ENCODE measurements around the gene MGAM2. TPM values are rescaled to one million over a fixed set of nuclear protein-coding genes. Genes with fewer than 3 reads are reported as not detected.

Gene MGAM2
- polyA plus RNA-seq, 4 donors, result 2.7 to 30.2 (median 6.4) TPM

- peak overlapping the region in 1 of 3 donors; percentile 29 for H3K27ac ChIP-seq (ENCODE audit: low read depth in 1 of 3, low read length in 2 of 3)
- DNase-seq, result peak; percentile 55 to 64
- 33 to 51% (median 42%) methylated on average over 1 of the region's 1 CpG for WGBS, 3 donors
These were observed 13.9 kb downstream of the MGAM2 start for GRCh38 chr7:142125256-142125955.

GRCh38 chr7:142130267-142130666 is 18.7 kb downstream of the MGAM2 start:
- H3K4me1 ChIP-seq (ENCODE audit: control insufficient read depth in 3 of 3, insufficient read depth in 2 of 3, low read depth in 1 of 3, low read length in 2 of 3), result peaks cover 0 to 11% (median 2%) of the 10 kb centered on the region in 3 donors

More at GRCh38 chr7:142125256-142125955, 13.9 kb downstream of the MGAM2 start:
- H3K36me3 ChIP-seq (ENCODE audit: control insufficient read depth in 3 of 3, insufficient read depth in 2 of 3, low read depth in 1 of 3, low read length in 3 of 3), result peaks cover 0 to 19% (median 4%) of the 10 kb centered on the region in 3 donors
- H3K4me3 ChIP-seq (ENCODE audit: low read depth in 1 of 3, low read length in 3 of 3), result no peak overlapping the region
- H3K4me1 ChIP-seq (ENCODE audit: control insufficient read depth in 3 of 3, insufficient read depth in 2 of 3, low read depth in 1 of 3, low read length in 2 of 3), result peaks cover 0 to 15% (median 0%) of the 10 kb centered on the region in 3 donors
- H3K27me3 ChIP-seq (ENCODE audit: control insufficient read depth in 3 of 3, insufficient read depth in 3 of 3, low read length in 3 of 3), result no peaks in the 10 kb centered on the region
- no peak for FAIRE-seq
- peaks cover 0 to 7% of the 10 kb centered on the region in 2 donors for H3K9me3 ChIP-seq (ENCODE audit: control insufficient read depth in 2 of 2, insufficient read depth in 1 of 2, low read depth in 1 of 2, low read length in 1 of 2)

GRCh38 chr7:142131439-142132185 is 20.1 kb downstream of the MGAM2 start:
- no peak for FAIRE-seq
- WGBS, 3 donors, result 85 to 88% (median 88%) methylated on average over 4 of the region's 4 CpGs

More at GRCh38 chr7:142130267-142130666, 18.7 kb downstream of the MGAM2 start:
- WGBS, 3 donors, result 27 to 64% (median 58%) methylated on average over 2 of the region's 2 CpGs
- peaks cover 0 to 23% (median 17%) of the 10 kb centered on the region in 3 donors for H3K36me3 ChIP-seq (ENCODE audit: control insufficient read depth in 3 of 3, insufficient read depth in 2 of 3, low read depth in 1 of 3, low read length in 3 of 3)
- no peak for FAIRE-seq
- DNase-seq, result peak in 1 of 2 donors; percentile 65
- H3K27ac ChIP-seq (ENCODE audit: low read depth in 1 of 3, low read length in 2 of 3), result no peak overlapping the region
- H3K27me3 ChIP-seq (ENCODE audit: control insufficient read depth in 3 of 3, insufficient read depth in 3 of 3, low read length in 3 of 3), result no peaks in the 10 kb centered on the region
- H3K4me3 ChIP-seq (ENCODE audit: low read depth in 1 of 3, low read length in 3 of 3), result no peak overlapping the region
- H3K9me3 ChIP-seq (ENCODE audit: control insufficient read depth in 2 of 2, insufficient read depth in 1 of 2, low read depth in 1 of 2, low read length in 1 of 2), result peaks cover 0 to 7% of the 10 kb centered on the region in 2 donors

GRCh38 chr7:142133731-142134148 is 22.2 kb downstream of the MGAM2 start:
- Histone ChIP-seq H3K36me3 (ENCODE audit: control insufficient read depth in 3 of 3, insufficient read depth in 2 of 3, low read depth in 1 of 3, low read length in 3 of 3) (peaks cover 0 to 20% (median 17%) of the 10 kb centered on the region in 3 donors), H3K4me1 (ENCODE audit: control insufficient read depth in 3 of 3, insufficient read depth in 2 of 3, low read depth in 1 of 3, low read length in 2 of 3) (peaks cover 0 to 16% (median 2%) of the 10 kb centered on the region in 3 donors), H3K27ac (ENCODE audit: low read depth in 1 of 3, low read length in 2 of 3) (no peak overlapping the region), H3K27me3 (ENCODE audit: control insufficient read depth in 3 of 3, insufficient read depth in 3 of 3, low read length in 3 of 3) (no peaks in the 10 kb centered on the region), H3K9me3 (ENCODE audit: control insufficient read depth in 2 of 2, insufficient read depth in 1 of 2, low read depth in 1 of 2, low read length in 1 of 2) (no peaks in the 10 kb centered on the region), H3K4me3 (ENCODE audit: low read depth in 1 of 3, low read length in 3 of 3) (no peak overlapping the region)
- FAIRE-seq, result no peak
- 96 to 97% (median 96%) methylated on average over 8 of the region's 8 CpGs for WGBS, 3 donors
- DNase-seq, result no peak

More at GRCh38 chr7:142131439-142132185, 20.1 kb downstream of the MGAM2 start:
- Histone ChIP-seq H3K27ac (ENCODE audit: low read depth in 1 of 3, low read length in 2 of 3) (peak overlapping the region in 1 of 3 donors; percentile 20), H3K36me3 (ENCODE audit: control insufficient read depth in 3 of 3, insufficient read depth in 2 of 3, low read depth in 1 of 3, low read length in 3 of 3) (peaks cover 0 to 23% (median 17%) of the 10 kb centered on the region in 3 donors), H3K4me3 (ENCODE audit: low read depth in 1 of 3, low read length in 3 of 3) (no peak overlapping the region), H3K9me3 (ENCODE audit: control insufficient read depth in 2 of 2, insufficient read depth in 1 of 2, low read depth in 1 of 2, low read length in 1 of 2) (peaks cover 0 to 7% of the 10 kb centered on the region in 2 donors), H3K27me3 (ENCODE audit: control insufficient read depth in 3 of 3, insufficient read depth in 3 of 3, low read length in 3 of 3) (no peaks in the 10 kb centered on the region), H3K4me1 (ENCODE audit: control insufficient read depth in 3 of 3, insufficient read depth in 2 of 3, low read depth in 1 of 3, low read length in 2 of 3) (peaks cover 0 to 12% (median 2%) of the 10 kb centered on the region in 3 donors)
- DNase-seq, result no peak

GRCh38 chr7:142134909-142135308 is 23.4 kb downstream of the MGAM2 start:
- Histone ChIP-seq H3K27me3 (ENCODE audit: control insufficient read depth in 3 of 3, insufficient read depth in 3 of 3, low read length in 3 of 3) (no peaks in the 10 kb centered on the region), H3K4me3 (ENCODE audit: low read depth in 1 of 3, low read length in 3 of 3) (no peak overlapping the region), H3K9me3 (ENCODE audit: control insufficient read depth in 2 of 2, insufficient read depth in 1 of 2, low read depth in 1 of 2, low read length in 1 of 2) (no peaks in the 10 kb centered on the region), H3K4me1 (ENCODE audit: control insufficient read depth in 3 of 3, insufficient read depth in 2 of 3, low read depth in 1 of 3, low read length in 2 of 3) (peaks cover 0 to 26% (median 2%) of the 10 kb centered on the region in 3 donors), H3K36me3 (ENCODE audit: control insufficient read depth in 3 of 3, insufficient read depth in 2 of 3, low read depth in 1 of 3, low read length in 3 of 3) (peaks cover 0 to 22% (median 17%) of the 10 kb centered on the region in 3 donors), H3K27ac (ENCODE audit: low read depth in 1 of 3, low read length in 2 of 3) (no peak overlapping the region)
- FAIRE-seq (no peak), DNase-seq (peak in 1 of 2 donors; percentile 45)
- 14 to 58% (median 33%) methylated on average over 3 of the region's 3 CpGs for WGBS, 3 donors

- Histone ChIP-seq H3K4me1 (ENCODE audit: control insufficient read depth in 3 of 3, insufficient read depth in 2 of 3, low read depth in 1 of 3, low read length in 2 of 3) (peaks cover 0 to 40% (median 2%) of the 10 kb centered on the region in 3 donors), H3K4me3 (ENCODE audit: low read depth in 1 of 3, low read length in 3 of 3) (no peak overlapping the region), H3K9me3 (ENCODE audit: control insufficient read depth in 2 of 2, insufficient read depth in 1 of 2, low read depth in 1 of 2, low read length in 1 of 2) (no peaks in the 10 kb centered on the region), H3K27ac (ENCODE audit: low read depth in 1 of 3, low read length in 2 of 3) (peak overlapping the region in 2 of 3 donors; percentile 11 to 76), H3K27me3 (ENCODE audit: control insufficient read depth in 3 of 3, insufficient read depth in 3 of 3, low read length in 3 of 3) (no peaks in the 10 kb centered on the region), H3K36me3 (ENCODE audit: control insufficient read depth in 3 of 3, insufficient read depth in 2 of 3, low read depth in 1 of 3, low read length in 3 of 3) (peaks cover 0 to 19% (median 9%) of the 10 kb centered on the region in 3 donors)
- whole genome bisulfite sequencing, 3 donors, result 34 to 69% (median 52%) methylated on average over 2 of the region's 2 CpGs
- DNase-seq (peak; percentile 78 to 88), FAIRE-seq (no peak)
These were observed 27.5 kb downstream of the MGAM2 start for GRCh38 chr7:142138996-142139395.

- peak overlapping the region; percentile 55 to 76 (median 73) for H3K27ac ChIP-seq (ENCODE audit: low read depth in 1 of 3, low read length in 2 of 3)
- WGBS, 3 donors, result 12 to 54% (median 19%) methylated on average over 6 of the region's 6 CpGs
- DNase-seq (peak; percentile 53 to 87), FAIRE-seq (peak; percentile 36)
- H3K27me3 ChIP-seq (ENCODE audit: control insufficient read depth in 3 of 3, insufficient read depth in 3 of 3, low read length in 3 of 3), result no peaks in the 10 kb centered on the region
- H3K4me1 ChIP-seq (ENCODE audit: control insufficient read depth in 3 of 3, insufficient read depth in 2 of 3, low read depth in 1 of 3, low read length in 2 of 3), result peaks cover 0 to 39% (median 0%) of the 10 kb centered on the region in 3 donors
- no peak overlapping the region for H3K4me3 ChIP-seq (ENCODE audit: low read depth in 1 of 3, low read length in 3 of 3)
- no peaks in the 10 kb centered on the region for H3K9me3 ChIP-seq (ENCODE audit: control insufficient read depth in 2 of 2, insufficient read depth in 1 of 2, low read depth in 1 of 2, low read length in 1 of 2)
- peaks cover 0 to 18% (median 6%) of the 10 kb centered on the region in 3 donors for H3K36me3 ChIP-seq (ENCODE audit: control insufficient read depth in 3 of 3, insufficient read depth in 2 of 3, low read depth in 1 of 3, low read length in 3 of 3)
These were observed 28.3 kb downstream of the MGAM2 start for GRCh38 chr7:142139597-142140400.
